Measurements from ENCODE around the gene YWHAG. TPM values are rescaled to one million over a fixed set of nuclear protein-coding genes. Genes with fewer than 3 reads are reported as not detected.

YWHAG gene
- total and polyA plus RNA-seq, 2 donors from 2014 or later = 45.4 to 94.2 TPM

DNA sequence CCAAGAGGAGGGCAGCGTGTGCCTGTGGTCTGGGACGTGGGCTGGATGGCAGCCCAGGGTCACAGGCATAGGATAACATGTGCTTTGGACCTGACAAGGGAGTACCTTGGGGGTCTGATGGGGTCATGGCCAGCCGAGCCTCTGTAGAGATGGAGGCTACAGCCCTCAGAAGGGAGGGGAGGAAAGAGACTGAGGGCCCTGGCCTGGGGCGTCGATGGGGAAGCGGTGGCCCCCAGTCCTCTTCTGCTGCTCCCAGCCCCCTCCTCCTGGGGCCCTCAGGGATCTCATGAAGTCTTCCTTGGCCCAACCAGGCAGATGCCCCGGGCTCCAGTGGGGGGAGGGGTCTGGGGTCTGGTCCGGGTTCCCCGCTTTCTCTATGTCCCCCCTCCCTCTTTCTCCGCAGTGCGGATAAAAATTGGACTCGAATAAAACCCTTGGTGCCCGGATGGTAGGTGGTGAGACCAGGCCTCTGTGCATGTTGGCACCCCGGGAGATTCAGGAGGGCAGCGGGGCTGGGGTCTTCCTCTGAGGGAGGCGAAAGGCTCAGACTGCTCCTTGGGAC lies 71.9 kb downstream of the YWHAG start:
- intact Hi-C loops (cut with DNase I) = no loop called here
- no peak for FAIRE-seq
- Histone ChIP-seq H3K36me3 (ENCODE audit: control insufficient read depth in 2 of 3, insufficient read depth in 3 of 3, low read length in 3 of 3) (no peaks in the 10 kb centered on the region), H3K27me3 (ENCODE audit: control insufficient read depth, insufficient read depth, low read length) (peaks cover 7% of the 10 kb centered on the region), H3K27ac (ENCODE audit: low read depth in 2 of 2, low read length in 2 of 2) (no peak overlapping the region), H3K4me1 (ENCODE audit: control insufficient read depth in 2 of 3, insufficient read depth in 2 of 3, low read depth in 1 of 3, low read length in 3 of 3) (peaks cover 0 to 10% (median 0%) of the 10 kb centered on the region in 3 donors), H3K9ac (ENCODE audit: low read length in 3 of 3) (no peak overlapping the region), H3K4me3 (ENCODE audit: low read length in 3 of 3) (no peak overlapping the region), H3K9me3 (ENCODE audit: control insufficient read depth in 2 of 3, insufficient read depth in 1 of 3, low read length in 3 of 3) (no peaks in the 10 kb centered on the region)
- TF ChIP-seq, protein P1, sequence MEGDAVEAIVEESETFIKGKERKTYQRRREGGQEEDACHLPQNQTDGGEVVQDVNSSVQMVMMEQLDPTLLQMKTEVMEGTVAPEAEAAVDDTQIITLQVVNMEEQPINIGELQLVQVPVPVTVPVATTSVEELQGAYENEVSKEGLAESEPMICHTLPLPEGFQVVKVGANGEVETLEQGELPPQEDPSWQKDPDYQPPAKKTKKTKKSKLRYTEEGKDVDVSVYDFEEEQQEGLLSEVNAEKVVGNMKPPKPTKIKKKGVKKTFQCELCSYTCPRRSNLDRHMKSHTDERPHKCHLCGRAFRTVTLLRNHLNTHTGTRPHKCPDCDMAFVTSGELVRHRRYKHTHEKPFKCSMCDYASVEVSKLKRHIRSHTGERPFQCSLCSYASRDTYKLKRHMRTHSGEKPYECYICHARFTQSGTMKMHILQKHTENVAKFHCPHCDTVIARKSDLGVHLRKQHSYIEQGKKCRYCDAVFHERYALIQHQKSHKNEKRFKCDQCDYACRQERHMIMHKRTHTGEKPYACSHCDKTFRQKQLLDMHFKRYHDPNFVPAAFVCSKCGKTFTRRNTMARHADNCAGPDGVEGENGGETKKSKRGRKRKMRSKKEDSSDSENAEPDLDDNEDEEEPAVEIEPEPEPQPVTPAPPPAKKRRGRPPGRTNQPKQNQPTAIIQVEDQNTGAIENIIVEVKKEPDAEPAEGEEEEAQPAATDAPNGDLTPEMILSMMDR (IDR thresholded peaks at IDR 0.05; ENCODE audit: borderline replicate concordance, extremely low read depth, insufficient read depth) = no peak
- no peak for DNase-seq

DNA sequence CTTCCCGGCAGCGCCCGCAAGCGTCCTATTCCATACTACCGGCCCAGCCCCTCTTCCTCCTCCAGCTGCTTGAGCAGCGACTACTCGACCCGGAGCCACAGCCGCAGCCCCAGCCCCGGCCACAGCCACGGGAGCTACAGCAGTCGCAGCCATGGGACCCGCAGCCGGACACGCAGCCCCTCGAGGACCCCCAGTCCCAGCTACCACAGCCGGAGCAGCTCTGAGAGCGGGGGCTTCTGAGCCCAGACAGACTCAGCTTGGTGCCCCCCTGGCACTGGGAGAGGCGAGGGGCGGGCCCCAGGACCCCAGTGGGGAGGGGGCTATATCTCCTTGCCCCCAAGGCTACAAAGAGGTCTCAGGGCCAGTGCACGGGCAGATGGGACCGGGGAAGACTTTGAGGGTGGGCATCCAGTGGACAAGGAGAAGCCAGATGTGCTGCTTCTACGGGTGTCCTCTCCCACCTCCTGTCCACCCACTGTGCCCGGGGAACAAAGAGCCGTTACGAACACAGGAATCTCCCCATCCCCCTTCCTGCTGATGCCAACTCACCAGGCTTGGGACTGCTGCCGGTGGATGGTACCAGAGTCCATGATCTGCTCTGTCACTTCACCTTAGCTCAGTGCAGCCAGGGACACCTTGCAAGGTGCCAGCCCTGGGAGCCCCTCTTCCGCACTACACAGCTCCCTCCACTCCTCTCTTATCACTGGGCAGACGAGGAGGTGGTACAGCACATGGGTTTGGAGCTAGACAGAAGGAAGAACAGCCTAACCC lies 73.0 kb downstream of the YWHAG start:
- intact Hi-C loops (cut with DNase I) = no loop called here
- H3K4me1 ChIP-seq (ENCODE audit: control insufficient read depth in 2 of 3, insufficient read depth in 2 of 3, low read depth in 1 of 3, low read length in 3 of 3) = peaks cover 0 to 7% (median 0%) of the 10 kb centered on the region in 3 donors
- TF ChIP-seq, protein P1 (IDR thresholded peaks at IDR 0.05; ENCODE audit: borderline replicate concordance, extremely low read depth, insufficient read depth) = no peak
- peaks cover 12% of the 10 kb centered on the region for H3K27me3 ChIP-seq (ENCODE audit: control insufficient read depth, insufficient read depth, low read length)
- FAIRE-seq (no peak), DNase-seq (no peak)
- no peaks in the 10 kb centered on the region for H3K36me3 ChIP-seq (ENCODE audit: control insufficient read depth in 2 of 3, insufficient read depth in 3 of 3, low read length in 3 of 3)
- no peak overlapping the region for H3K9ac ChIP-seq (ENCODE audit: low read length in 3 of 3)
- no peak overlapping the region for H3K4me3 ChIP-seq (ENCODE audit: low read length in 3 of 3)
- no peaks in the 10 kb centered on the region for H3K9me3 ChIP-seq (ENCODE audit: control insufficient read depth in 2 of 3, insufficient read depth in 1 of 3, low read length in 3 of 3)
- H3K27ac ChIP-seq (ENCODE audit: low read depth in 2 of 2, low read length in 2 of 2) = no peak overlapping the region

DNA sequence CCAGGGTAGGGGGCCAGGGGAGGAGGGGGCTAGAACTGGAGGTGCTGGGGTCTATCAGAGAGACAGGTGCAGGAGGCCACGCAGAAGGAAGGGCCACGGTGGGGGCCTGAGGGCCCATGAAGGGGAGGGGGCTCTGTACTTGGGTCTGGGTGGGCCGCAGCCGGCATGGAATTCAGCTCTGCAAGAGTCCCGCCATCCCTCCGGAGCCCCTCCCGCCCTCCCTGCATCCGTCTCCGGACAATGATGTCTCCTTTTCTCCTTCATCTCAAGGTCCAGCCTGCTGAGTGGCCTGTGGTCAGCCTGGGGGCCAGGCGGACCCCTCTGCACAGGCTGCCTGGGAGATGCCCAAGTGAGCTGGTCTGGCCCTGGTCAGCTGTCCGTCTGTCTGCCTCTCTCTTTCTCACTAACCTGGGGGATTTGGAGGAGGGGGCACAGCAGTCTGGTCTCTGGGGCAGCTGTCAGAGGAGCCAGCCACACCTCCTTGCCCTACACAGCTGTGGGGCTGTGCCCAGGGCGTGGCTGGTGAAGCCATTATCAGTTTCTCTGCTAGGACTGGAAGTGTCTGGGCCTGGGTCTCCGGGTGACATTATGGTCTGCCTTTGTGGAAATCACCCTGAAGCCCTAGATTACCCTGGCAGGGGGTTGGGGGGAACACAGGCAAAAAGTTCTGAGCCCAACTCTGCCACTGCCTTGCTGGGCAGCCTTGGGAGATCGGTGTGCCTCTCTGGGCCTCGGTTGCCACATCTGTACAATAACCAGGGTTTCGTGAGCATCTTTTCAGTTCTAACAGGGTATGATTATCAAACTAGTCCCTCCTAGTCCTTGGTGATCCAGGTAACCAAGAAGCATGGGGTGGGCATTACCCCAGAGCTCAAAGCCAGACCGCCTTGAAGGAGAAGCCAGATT lies 75.3 kb downstream of the YWHAG start:
- TF ChIP-seq, protein P1 (IDR thresholded peaks at IDR 0.05; ENCODE audit: borderline replicate concordance, extremely low read depth, insufficient read depth) = no peak
- intact Hi-C loops (cut with DNase I) = no loop called here
- Histone ChIP-seq H3K9ac (ENCODE audit: low read length in 3 of 3) (no peak overlapping the region), H3K4me3 (ENCODE audit: low read length in 3 of 3) (no peak overlapping the region), H3K4me1 (ENCODE audit: control insufficient read depth in 2 of 3, insufficient read depth in 2 of 3, low read depth in 1 of 3, low read length in 3 of 3) (peaks cover 0 to 7% (median 0%) of the 10 kb centered on the region in 3 donors), H3K36me3 (ENCODE audit: control insufficient read depth in 2 of 3, insufficient read depth in 3 of 3, low read length in 3 of 3) (no peaks in the 10 kb centered on the region), H3K27ac (ENCODE audit: low read depth in 2 of 2, low read length in 2 of 2) (no peak overlapping the region), H3K27me3 (ENCODE audit: control insufficient read depth, insufficient read depth, low read length) (peaks cover 22% of the 10 kb centered on the region), H3K9me3 (ENCODE audit: control insufficient read depth in 2 of 3, insufficient read depth in 1 of 3, low read length in 3 of 3) (no peaks in the 10 kb centered on the region)
- DNase-seq (no peak), FAIRE-seq (no peak)
